ENCODE data around the gene ROR1.
A peak's percentile ranks its signal among the peaks of the same experiment; 100 is the strongest.

The ROR1 gene

GRCh38 chr1:63943393-63943792 is 169.6 kb downstream of the ROR1 start:
- no peak for DNase-seq

- DNase-seq, result no peak
Observed at GRCh38 chr1:63945943-63946342, 172.1 kb downstream of the ROR1 start.

DNA sequence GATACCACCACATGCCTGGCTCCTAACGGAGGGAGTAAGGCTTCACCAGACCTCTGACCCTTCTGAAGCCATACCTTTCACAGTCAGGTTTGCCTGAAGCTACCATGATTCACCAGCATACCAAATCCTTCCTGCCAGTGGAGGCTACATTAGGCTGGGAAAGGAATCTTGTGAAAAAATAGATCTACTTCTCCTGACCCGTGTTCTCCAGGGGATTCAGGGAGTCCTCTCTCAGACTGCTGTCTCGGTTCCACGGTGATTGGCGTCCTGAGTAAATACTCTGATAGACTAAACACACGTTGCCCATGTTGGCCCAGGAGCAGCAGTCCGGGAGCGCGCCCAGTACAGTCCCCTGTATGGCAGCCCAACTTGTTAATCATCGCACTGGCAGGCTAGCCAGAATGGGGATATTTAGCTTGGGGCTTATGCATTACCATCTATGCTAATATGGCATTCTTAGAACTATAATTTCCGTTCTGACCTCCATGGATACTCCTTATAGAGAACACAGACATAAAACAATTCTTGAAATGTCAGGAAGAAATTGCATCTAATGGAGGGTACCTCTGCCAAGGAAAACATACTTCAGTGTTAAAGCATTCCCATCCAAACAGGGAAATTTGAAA is 173.2 kb downstream of the ROR1 start:
- no peak for DNase-seq

DNA sequence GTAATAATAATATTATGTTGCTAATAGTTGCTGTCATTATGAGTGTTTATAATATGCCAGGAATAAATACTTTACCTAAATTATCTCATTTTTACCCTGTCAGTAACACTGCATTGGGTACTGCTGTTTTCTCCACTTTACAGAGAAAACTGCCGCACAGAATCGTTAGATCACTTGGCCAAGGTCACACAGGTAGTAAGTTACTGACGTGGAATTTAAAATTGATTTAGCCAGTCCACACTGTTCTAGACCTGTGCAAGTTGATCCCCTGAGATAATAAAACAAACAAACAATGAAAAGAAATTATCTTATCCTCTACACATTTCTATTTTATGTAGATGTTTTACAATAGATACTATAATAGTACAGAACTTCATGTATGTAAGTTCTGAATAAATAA is 174.1 kb downstream of the ROR1 start:
- DNase-seq, result no peak

GRCh38 chr1:63950023-63950422 is 176.2 kb downstream of the ROR1 start:
- no peak for DNase-seq

DNA sequence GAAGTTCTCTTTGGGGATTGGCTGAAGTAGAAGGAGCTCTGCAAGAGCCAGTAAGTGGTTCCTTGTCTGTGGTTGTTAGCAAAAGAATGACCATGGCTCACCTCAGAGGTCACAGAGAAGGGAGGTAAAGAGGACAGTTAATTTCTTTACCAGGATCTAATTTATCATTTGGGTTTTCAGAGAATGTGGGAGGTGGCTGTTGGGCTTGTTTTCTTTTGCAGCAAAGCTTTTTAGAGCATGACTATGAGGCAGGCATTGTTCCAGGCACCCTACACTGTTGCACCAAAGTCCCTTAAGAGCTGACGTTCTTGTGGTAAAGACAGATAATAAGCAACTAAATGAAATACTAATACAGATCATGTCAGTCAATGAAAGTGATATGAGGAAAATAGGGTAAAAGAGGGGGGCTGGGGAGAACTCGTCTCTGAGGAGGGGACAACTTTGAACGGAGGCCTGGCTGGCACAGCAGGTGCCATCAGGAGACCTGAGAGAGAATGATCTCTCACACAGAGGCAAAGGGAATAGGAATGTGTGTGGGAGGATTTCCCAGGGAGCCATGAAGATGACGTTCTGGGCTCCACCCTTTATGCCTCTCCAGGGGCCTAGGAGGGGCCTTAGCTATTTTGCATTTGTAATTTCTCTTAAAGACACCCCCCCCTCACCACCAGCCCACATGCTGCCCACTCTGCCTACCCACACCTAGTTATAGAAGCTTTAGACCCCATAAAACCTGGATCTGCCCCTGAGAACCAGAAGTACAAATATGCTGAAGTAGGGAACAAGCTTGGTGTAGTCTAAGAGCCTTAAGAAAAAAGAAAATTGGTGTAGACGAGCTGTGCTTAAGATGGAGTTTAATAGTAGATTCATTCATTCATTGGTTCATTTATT is 177.5 kb downstream of the ROR1 start:
- DNase-seq, result no peak

DNA sequence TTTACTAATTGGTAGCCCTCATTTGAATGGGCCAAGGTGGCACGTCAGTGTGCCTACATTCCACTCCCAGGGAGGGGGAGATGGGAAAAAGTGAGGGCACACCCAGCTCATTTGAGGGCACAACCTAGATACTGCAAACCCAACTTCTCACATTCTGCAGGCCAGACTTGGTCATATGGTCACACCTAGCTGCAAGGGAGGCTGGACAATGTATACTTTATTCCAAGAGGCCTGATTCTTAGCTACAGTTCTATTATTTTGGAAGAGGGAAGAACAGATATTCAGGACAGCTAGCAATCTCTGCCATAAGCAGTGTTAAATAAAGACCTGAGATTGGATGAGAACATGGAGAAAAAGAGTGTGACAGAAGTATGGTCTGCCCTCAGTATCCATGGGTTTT is 180.4 kb downstream of the ROR1 start:
- DNase-seq, result no peak

DNA sequence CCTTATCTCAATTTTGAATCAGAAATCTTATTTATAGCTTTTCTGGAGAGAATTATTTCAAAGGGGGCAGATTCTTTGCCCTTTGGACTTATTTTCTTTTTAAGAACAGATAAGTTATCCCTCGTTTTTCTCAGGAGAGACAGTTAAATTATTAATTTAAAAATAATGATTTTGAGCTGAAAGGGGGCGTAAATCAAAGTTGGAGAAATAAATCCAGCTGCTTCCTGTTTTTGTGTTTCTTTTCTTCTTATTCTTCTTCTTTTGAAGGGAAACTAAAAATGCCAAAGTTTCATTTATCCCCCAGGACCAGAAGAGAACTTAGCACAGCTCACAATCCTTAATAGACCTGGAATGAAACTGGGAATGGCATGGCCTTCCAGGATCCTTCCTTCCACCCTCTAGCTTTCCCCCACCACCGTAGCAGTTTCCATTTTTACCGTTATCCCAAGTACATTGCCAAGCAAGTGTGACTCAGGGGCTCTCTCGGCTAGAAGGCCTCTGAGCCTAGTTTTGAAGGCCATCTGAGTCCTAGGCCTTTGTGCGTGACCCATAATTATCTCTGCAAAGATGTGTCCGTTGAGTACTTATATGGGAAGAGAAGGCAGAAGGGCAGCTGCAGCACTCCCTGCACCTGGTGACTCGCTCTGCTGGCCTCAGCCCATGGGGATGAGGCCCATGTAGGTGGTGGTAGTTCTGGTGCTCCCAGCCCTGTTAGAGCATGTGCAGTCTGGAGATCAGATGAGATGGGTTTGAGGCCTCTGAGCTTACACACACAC is 181.7 kb downstream of the ROR1 start:
- no peak for DNase-seq

DNA sequence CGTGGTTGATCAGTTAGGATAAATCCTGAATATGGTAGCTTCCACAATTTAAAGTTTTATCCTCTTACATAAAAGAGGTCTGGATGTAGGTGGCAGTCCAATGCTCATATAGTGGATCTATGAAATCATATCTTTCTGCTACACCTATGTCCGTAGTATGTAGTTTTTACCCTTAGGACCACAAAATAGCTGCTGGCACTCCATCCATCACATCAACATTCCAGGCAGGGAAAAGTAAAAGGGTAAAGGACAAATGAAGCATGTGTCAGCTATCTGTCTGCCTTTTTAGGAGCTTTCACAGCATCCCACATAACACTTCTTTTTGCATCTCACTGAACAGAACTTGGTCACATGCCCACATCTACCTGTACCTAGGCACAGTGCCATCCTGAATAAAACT is 184.7 kb downstream of the ROR1 start:
- no peak for DNase-seq

GRCh38 chr1:63960326-63960725 is 186.5 kb downstream of the ROR1 start:
- DNase-seq, result no peak

GRCh38 chr1:63966016-63966415 is 192.2 kb downstream of the ROR1 start:
- DNase-seq, result peak in 1 of 2 experiments; percentile 46

- no peak for DNase-seq
Observed at GRCh38 chr1:63967901-63968300, 194.1 kb downstream of the ROR1 start.

GRCh38 chr1:63968663-63969440 is 195.0 kb downstream of the ROR1 start:
- DNase-seq, result no peak

- DNase-seq, result no peak
Observed at GRCh38 chr1:63969441-63969901, 195.7 kb downstream of the ROR1 start.

DNA sequence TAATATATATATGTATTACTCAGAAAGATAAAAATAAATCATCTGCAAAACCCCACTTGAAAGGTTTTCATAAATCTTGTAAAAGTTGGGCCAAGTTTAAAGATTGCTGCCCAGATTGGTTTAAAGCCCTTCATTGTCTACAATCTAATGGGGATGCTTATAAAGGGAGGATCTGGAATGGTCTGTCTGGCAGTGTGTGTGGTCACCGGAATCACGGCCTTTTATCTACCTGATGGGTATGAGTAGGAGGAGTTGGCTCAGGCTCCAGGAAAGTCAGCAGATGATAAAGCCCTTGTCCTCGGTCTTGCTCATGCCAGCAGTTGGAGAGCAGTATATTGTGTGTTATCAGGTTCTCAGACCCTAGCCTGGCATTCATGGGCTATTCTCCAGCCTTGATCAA is 197.7 kb downstream of the ROR1 start:
- no peak for DNase-seq

DNA sequence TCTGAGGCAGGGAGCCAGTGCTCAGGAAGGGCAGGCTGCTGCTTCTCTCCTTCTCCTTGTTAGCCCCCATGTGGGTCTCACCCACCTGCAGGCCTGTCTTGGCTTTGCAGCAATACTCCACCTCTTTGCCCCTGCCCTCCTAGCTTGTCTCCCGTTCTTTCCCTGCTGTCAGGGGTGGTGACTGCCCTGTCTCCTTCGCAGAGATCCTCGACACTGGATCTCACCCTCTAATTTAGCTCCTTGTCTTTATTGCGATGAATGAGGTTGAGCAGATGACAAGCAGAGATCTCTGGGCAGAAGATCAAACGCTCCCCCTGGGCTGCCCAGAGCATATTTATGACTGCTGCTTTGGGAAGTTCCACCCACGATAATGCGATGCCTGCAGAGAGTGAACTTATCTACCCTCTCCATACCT is 199.2 kb downstream of the ROR1 start:
- no peak for DNase-seq

GRCh38 chr1:63974966-63975365 is 201.1 kb downstream of the ROR1 start:
- no peak for DNase-seq

DNA sequence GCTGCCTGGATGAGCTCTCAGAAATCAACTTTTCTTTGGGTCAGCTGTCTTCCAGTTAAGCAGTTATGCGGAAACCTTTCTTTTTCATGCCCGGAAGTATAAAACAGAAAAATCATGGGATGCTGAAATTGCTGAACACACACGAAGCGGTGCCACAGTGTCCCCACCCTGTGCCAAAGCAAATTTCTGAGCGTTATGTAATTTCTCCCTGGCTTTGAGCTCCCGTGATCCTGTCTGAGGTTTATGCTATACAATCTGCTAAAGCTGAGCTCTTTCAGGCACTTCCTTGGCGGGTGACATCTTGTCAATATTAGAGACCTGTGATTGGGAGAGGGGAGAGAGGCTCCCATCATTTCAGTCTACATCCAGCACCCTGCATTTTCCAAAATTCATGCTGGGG is 201.7 kb downstream of the ROR1 start:
- no peak for DNase-seq

DNA sequence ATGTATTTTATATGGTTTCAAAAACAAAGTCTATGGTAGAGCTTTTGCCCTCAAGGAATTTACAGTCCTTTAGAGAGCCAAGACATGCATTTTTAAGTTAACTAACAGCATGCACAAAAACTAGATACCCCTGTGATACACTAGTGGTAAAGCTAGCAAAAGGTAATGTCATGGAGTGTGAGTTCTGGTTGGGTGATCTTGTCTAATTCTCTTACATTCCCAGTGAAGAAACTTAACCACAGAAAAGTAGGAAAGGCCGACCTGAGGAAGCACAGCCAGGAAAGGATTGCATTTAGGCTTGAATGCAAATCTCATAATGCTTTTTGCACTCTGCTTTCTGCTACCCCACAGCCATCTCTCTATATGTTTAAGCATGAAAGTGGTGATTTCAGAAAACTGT is 202.2 kb downstream of the ROR1 start:
- no peak for DNase-seq

GRCh38 chr1:63977466-63977865 is 203.6 kb downstream of the ROR1 start:
- DNase-seq, result no peak

- DNase-seq, result no peak
Observed at GRCh38 chr1:63980740-63981407, 207.1 kb downstream of the ROR1 start.

GRCh38 chr1:63981408-63981773 is 207.6 kb downstream of the ROR1 start:
- DNase-seq, result no peak

Measured in cerebellar nuclear complex (tissue), 1 donor.